ENCODE data around the gene GUCY1A1.

GRCh38 chr4:155706147-155706546, 39.5 kb downstream of the GUCY1A1 start:
- no peak for TF ChIP-seq EZH2phosphoT487 (IDR thresholded peaks at IDR 0.05; ENCODE audit: borderline replicate concordance, low read length)
- TF ChIP-seq, protein P1, sequence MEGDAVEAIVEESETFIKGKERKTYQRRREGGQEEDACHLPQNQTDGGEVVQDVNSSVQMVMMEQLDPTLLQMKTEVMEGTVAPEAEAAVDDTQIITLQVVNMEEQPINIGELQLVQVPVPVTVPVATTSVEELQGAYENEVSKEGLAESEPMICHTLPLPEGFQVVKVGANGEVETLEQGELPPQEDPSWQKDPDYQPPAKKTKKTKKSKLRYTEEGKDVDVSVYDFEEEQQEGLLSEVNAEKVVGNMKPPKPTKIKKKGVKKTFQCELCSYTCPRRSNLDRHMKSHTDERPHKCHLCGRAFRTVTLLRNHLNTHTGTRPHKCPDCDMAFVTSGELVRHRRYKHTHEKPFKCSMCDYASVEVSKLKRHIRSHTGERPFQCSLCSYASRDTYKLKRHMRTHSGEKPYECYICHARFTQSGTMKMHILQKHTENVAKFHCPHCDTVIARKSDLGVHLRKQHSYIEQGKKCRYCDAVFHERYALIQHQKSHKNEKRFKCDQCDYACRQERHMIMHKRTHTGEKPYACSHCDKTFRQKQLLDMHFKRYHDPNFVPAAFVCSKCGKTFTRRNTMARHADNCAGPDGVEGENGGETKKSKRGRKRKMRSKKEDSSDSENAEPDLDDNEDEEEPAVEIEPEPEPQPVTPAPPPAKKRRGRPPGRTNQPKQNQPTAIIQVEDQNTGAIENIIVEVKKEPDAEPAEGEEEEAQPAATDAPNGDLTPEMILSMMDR (conservative IDR thresholded peaks at IDR 0.05; ENCODE audit: low read depth, low read length): no peak

Measured in PC-3 (cell line).